SKM-1 (cell line): ENCODE results near the gene UQCC2.

ENCODE experiments used
- DNase-seq: peaks from one replicate; lab custom pipeline; 2025; ENCODE audit not compliant: unreplicated experiment; lab: John Stamatoyannopoulos, UW

The UQCC2 gene

GRCh38 chr6:33678233-33678931 lies 33.1 kb downstream of the UQCC2 start:
- DNase-seq: no peak

- no peak for DNase-seq
These were observed 33.8 kb downstream of the UQCC2 start for GRCh38 chr6:33677689-33678088.

GRCh38 chr6:33677143-33677660 lies 34.3 kb downstream of the UQCC2 start:
- no peak for DNase-seq

- DNase-seq: no peak
These were observed 34.9 kb downstream of the UQCC2 start for GRCh38 chr6:33676416-33677142.

- no peak for DNase-seq
These were observed 35.5 kb downstream of the UQCC2 start for GRCh38 chr6:33675968-33676367.

GRCh38 chr6:33673851-33674250 lies 37.6 kb downstream of the UQCC2 start:
- no peak for DNase-seq

GRCh38 chr6:33672808-33673207 lies 38.7 kb downstream of the UQCC2 start:
- no peak for DNase-seq

- DNase-seq: no peak
These were observed 39.8 kb downstream of the UQCC2 start for GRCh38 chr6:33671744-33672072.

GRCh38 chr6:33670971-33671743 lies 40.3 kb downstream of the UQCC2 start:
- no peak for DNase-seq

GRCh38 chr6:33670086-33670660 lies 41.3 kb downstream of the UQCC2 start:
- no peak for DNase-seq

GRCh38 chr6:33668914-33669313 lies 42.6 kb downstream of the UQCC2 start:
- DNase-seq: no peak

GRCh38 chr6:33668328-33668727 lies 43.2 kb downstream of the UQCC2 start:
- no peak for DNase-seq

- DNase-seq: no peak
These were observed 43.7 kb downstream of the UQCC2 start for GRCh38 chr6:33667776-33668175.

GRCh38 chr6:33667072-33667471 lies 44.4 kb downstream of the UQCC2 start:
- DNase-seq: no peak

- no peak for DNase-seq
These were observed 45.5 kb downstream of the UQCC2 start for GRCh38 chr6:33665957-33666356.

GRCh38 chr6:33664506-33665057 lies 46.9 kb downstream of the UQCC2 start:
- DNase-seq: no peak

GRCh38 chr6:33663727-33664449 lies 47.6 kb downstream of the UQCC2 start:
- no peak for DNase-seq

GRCh38 chr6:33663028-33663427 lies 48.5 kb downstream of the UQCC2 start:
- no peak for DNase-seq

GRCh38 chr6:33662318-33662717 lies 49.2 kb downstream of the UQCC2 start:
- DNase-seq: no peak

GRCh38 chr6:33661106-33661838 lies 50.2 kb downstream of the UQCC2 start:
- DNase-seq: no peak
